OCI-LY7 (cell line): ENCODE results near the gene SIRPA.

Experiments
- EZH2phosphoT487 ChIP-seq: fragments of 200-600 bp; sonication (generic); IDR thresholded peaks from 2 replicates; pipeline ENCODE4 v1.6.1; 2018; ENCODE audit warnings: low read depth, borderline replicate concordance, mild to moderate bottlenecking, mixed run types, antibody characterized with exemption, low read length, moderate library complexity, mixed read lengths
- TF ChIP-seq, protein P1 (sequence below): fragments of 200-600 bp; sonication (generic); conservative IDR thresholded peaks from 2 replicates; pipeline ENCODE4 v1.5.1; 2014; ENCODE audit warnings: mild to moderate bottlenecking, antibody characterized with exemption, low read length, moderate library complexity, mixed read lengths

DNA sequence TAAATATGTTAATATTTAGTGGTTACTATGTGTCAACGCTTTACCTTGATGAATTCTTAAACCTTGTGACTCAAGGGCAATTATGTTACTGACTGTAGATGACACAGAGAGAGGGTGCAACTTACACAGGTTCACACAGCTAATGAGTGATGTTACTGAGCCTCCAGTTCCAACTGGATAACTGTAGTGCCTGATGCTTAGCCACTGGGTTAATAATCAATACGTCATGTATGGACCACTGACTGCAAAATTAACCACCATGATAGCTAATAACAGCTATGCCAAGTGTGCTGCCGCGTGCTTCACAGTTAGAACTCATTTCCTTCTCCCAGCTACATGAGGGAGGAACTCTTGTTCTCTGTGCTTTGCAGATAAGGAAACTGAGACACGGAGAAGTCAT is 45.4 kb downstream of the SIRPA start:
- TF ChIP-seq, protein P1, sequence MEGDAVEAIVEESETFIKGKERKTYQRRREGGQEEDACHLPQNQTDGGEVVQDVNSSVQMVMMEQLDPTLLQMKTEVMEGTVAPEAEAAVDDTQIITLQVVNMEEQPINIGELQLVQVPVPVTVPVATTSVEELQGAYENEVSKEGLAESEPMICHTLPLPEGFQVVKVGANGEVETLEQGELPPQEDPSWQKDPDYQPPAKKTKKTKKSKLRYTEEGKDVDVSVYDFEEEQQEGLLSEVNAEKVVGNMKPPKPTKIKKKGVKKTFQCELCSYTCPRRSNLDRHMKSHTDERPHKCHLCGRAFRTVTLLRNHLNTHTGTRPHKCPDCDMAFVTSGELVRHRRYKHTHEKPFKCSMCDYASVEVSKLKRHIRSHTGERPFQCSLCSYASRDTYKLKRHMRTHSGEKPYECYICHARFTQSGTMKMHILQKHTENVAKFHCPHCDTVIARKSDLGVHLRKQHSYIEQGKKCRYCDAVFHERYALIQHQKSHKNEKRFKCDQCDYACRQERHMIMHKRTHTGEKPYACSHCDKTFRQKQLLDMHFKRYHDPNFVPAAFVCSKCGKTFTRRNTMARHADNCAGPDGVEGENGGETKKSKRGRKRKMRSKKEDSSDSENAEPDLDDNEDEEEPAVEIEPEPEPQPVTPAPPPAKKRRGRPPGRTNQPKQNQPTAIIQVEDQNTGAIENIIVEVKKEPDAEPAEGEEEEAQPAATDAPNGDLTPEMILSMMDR, result no peak
- no peak for TF ChIP-seq EZH2phosphoT487
